Suprapubic skin (tissue), 3 donors: ENCODE measurements around the gene UCN2.

ENCODE experiments used
- CTCF ChIP-seq, 2 donors: fragments of 200-600 bp in 1 of 2; fragments of 450-650 bp in 1 of 2; sonication (generic) in 1 of 2; IDR thresholded peaks; one replicate each; pipeline ENCODE4 v1.5.1; 2016 to 2019; ENCODE audit warnings: antibody characterized with exemption in 2 of 2, mild to moderate bottlenecking in 1 of 2, moderate library complexity in 1 of 2
- EP300 ChIP-seq: sonication (generic); formaldehyde crosslinking; IDR thresholded peaks from one replicate; pipeline ENCODE4 v1.6.1; 2017; ENCODE audit warnings: antibody characterized with exemption
- POLR2A ChIP-seq, 2 donors: fragments of 450-650 bp; IDR thresholded peaks; one replicate each; pipeline ENCODE4 v1.6.1; 2017; ENCODE audit warnings: antibody characterized with exemption in 2 of 2, mild to moderate bottlenecking in 2 of 2, moderate library complexity in 2 of 2

GRCh38 chr3:48552111-48552951, 11.2 kb downstream of the UCN2 start:
- TF ChIP-seq EP300 (no peak), CTCF (IDR thresholded peaks at IDR 0.05) (no peak), POLR2A (IDR thresholded peaks at IDR 0.05) (no peak)
